Lower leg skin (tissue), 4 donors: ENCODE data around the gene MYO1E. TPM values are rescaled to one million over a fixed set of nuclear protein-coding genes. Genes with fewer than 3 reads are reported as not detected.

Experiments
- DNase-seq, 2 donors: peaks; one replicate each; pipeline ENCODE4 v3.0.0-alpha.2; 2019; ENCODE audit warnings: low spot score in 2 of 2
- H3K4me3 ChIP-seq: fragments of 200-600 bp; sonication (generic); 2 replicates; pipeline ENCODE4 v1.5.1; 2017; ENCODE audit warnings: mild to moderate bottlenecking, low read depth; ENCODE audit not compliant: poor library complexity, severe bottlenecking
- CTCF ChIP-seq, 3 donors: fragments of 450-650 bp; IDR thresholded peaks; one replicate each; pipeline ENCODE4 v1.5.1; 2016; ENCODE audit warnings: antibody characterized with exemption in 3 of 3, mild to moderate bottlenecking in 3 of 3, moderate library complexity in 2 of 3
- POLR2A ChIP-seq, 2 donors: fragments of 450-650 bp; IDR thresholded peaks; one replicate each; pipeline ENCODE4 v1.6.1; 2016 to 2017; ENCODE audit warnings: antibody characterized with exemption in 2 of 2, mild to moderate bottlenecking in 1 of 2, moderate library complexity in 1 of 2
- WGBS, 2 donors: methylation state at CpG; one replicate each; pipeline ENCODE4 v1.1.5; 2018; 5-methylcytosine and 5-hydroxymethylcytosine counted together
- intact Hi-C: fragments of 100-400 bp; cut with DNase I; formaldehyde crosslinking; loops from one replicate; pipeline ENCODE4 v1.15.0; 2023; ENCODE audit warnings: low total_unique reads
- total RNA-seq, 4 donors: library from RNA; depleted of rRNA; stranded (reverse); fragments of >200 nt; gene quantifications; one replicate each; pipeline ENCODE4 v1.1.0, GENCODE V29; 2016

MYO1E gene
- total RNA-seq, 4 donors from 2014 or later: 134 to 218 (median 183) TPM

GRCh38 chr15:59332009-59332408 lies 40.7 kb downstream of the MYO1E start:
- DNase-seq: no peak
- TF ChIP-seq CTCF (IDR thresholded peaks at IDR 0.05) (no peak), POLR2A (IDR thresholded peaks at IDR 0.05) (no peak)
- 91 to 92% methylated on average over 5 of the region's 5 CpGs for WGBS, 2 donors
- intact Hi-C loops: no loop called here
- H3K4me3 ChIP-seq: no peak overlapping the region

- intact Hi-C loops: no loop called here
- H3K4me3 ChIP-seq: no peak overlapping the region
- DNase-seq: no peak
- TF ChIP-seq POLR2A (IDR thresholded peaks at IDR 0.05): no peak
- no peak for TF ChIP-seq CTCF (IDR thresholded peaks at IDR 0.05)
- WGBS, 2 donors: 84 to 85% methylated on average over 8 of the region's 8 CpGs
These were observed 42.0 kb downstream of the MYO1E start for GRCh38 chr15:59330649-59331048.

GRCh38 chr15:59329570-59330350 lies 42.9 kb downstream of the MYO1E start:
- DNase-seq: no peak
- TF ChIP-seq POLR2A (IDR thresholded peaks at IDR 0.05) (no peak), CTCF (IDR thresholded peaks at IDR 0.05) (no peak)
- intact Hi-C loops: no loop called here
- WGBS, 2 donors: 56 to 65% methylated on average over 6 of the region's 6 CpGs
- H3K4me3 ChIP-seq: no peak overlapping the region

- no peak for TF ChIP-seq POLR2A (IDR thresholded peaks at IDR 0.05)
- TF ChIP-seq CTCF (IDR thresholded peaks at IDR 0.05): no peak
- intact Hi-C loops: no loop called here
- no peak overlapping the region for H3K4me3 ChIP-seq
- no peak for DNase-seq
- 90 to 91% methylated on average over 4 of the region's 4 CpGs for WGBS, 2 donors
These were observed 43.6 kb downstream of the MYO1E start for GRCh38 chr15:59329091-59329490.

GRCh38 chr15:59327942-59328341 lies 44.7 kb downstream of the MYO1E start:
- intact Hi-C loops: no loop called here
- no peak overlapping the region for H3K4me3 ChIP-seq
- DNase-seq: no peak
- TF ChIP-seq CTCF (IDR thresholded peaks at IDR 0.05): no peak
- TF ChIP-seq POLR2A (IDR thresholded peaks at IDR 0.05): no peak
- WGBS, 2 donors: 78 to 85% methylated on average over 3 of the region's 3 CpGs

- no peak overlapping the region for H3K4me3 ChIP-seq
- DNase-seq: no peak
- TF ChIP-seq CTCF (IDR thresholded peaks at IDR 0.05): no peak
- no peak for TF ChIP-seq POLR2A (IDR thresholded peaks at IDR 0.05)
- 67 to 75% methylated on average over 6 of the region's 6 CpGs for WGBS, 2 donors
- intact Hi-C loops: no loop called here
These were observed 45.8 kb downstream of the MYO1E start for GRCh38 chr15:59326856-59327255.
